Stimulated activated CD4-positive, alpha-beta T cell treated with anti-CD3 and anti-CD28 coated beads, Interleukin-1b, Interleukin-23, amount 100 ng/mL, for 1 hour (primary cell): ENCODE results near the gene MAST4.
A peak's percentile ranks its signal among the peaks of the same experiment; 100 is the strongest.

ENCODE experiments used
- DNase-seq, 2 donors: peaks; one replicate each; pipeline ENCODE4 v3.0.0-alpha.2; 2020; ENCODE audit warnings: low read depth in 2 of 2

MAST4 gene

DNA sequence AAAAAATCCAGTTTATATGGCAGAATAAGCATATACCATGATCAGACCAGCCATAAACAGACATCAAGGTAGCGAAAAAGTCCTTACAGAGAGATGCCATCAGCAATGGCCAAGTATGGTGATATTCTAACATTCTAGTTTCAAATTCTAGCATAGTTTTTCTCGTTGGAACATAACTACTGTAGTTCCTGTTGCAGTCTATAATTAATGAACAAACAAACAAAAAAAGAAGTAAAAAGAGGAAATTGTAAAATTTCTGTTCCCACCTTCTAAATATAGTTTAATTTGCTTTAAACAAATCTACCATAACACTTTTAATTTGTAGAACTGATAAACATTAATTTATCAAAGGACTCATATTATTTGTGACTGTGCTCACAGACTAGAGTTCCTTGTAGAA lies 610.3 kb downstream of the MAST4 start:
- DNase-seq, result no peak

DNA sequence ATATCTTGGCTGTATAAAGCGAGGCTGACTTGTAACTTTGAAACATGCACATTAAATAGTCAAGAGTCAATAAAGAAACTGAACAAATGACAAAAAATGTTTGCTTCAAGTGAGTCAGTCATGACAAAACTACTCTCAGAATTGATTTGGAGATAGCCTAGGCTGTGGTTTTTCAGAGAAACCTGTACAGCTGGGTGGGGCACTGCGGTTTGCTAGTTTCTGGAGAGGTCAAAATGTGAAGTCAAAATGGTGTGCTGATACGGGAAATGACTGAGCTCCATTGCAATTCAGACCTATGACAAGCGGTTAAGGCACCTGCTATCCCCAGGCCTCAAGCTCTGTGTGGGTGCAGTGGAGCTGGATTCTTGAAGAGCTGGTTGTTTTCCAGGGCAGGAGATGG lies 610.7 kb downstream of the MAST4 start:
- peak; percentile 46 to 52 for DNase-seq

DNA sequence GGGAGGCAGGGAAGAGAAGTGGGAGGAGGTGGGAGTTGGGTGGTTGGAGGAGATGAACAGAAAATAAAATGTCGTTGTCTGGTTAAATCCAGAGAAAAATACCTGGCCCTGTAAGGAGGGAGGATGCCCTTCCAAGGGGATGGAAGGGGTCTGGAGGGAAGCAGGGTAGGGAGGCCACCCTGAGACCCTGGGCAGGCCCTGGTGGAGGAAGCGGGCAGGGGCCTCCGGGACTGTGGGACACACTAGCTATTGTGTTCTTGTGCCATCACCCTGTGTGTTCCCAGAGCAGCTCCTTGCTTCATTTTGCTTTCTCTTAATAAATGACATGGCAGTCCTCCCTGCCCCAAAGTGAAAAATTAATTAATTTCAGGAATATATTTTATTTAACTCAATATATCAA lies 612.2 kb downstream of the MAST4 start:
- DNase-seq, result no peak

DNA sequence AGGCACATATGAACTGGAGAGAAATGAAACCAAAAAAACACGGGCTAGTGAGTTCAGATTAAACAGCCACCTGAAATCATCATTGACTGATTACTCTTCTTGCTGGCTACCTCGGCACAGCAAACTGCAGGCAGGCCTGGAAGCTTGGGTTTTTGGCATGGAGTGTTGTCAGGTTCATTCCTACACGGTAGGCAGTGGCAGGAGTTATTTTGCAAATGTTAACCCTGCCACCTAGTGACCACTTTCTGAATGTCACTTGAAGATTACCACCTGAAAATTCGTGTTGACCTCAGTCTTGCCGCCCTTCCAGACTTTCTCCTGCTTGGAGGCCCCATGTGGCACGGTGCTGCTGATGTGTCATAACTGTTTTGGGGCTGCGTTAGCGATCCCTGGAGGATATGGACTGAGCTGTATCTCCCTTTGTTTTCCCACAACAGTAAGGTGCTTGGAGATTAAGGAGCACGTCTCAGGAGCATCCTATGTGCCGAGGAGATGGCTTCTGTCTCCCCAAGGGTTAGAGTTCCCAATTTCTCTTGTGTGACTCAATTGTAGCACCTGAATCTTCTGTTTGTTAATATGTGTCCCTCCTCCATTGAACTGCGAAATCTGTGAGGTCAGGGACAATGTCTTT lies 613.1 kb downstream of the MAST4 start:
- DNase-seq, result peak; percentile 19 to 34

DNA sequence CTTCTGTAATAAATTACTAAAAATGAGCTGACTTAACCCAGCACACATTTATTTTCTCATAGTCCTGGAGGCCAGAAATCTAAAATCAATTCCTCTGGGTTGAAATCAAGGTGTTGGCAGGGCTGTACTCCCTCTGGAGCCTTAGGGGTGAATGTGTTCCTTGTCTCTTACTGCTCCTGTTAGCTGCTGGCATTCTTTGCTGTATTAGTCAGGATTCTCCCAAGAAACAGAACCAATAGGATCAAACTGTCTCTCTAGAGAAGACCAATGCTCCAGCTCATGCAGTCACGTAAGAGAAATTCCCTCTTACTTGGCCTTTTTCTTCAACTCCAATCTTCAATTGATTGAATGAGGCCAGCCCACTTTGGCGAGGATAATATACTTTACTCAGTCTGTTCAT lies 615.7 kb downstream of the MAST4 start:
- no peak for DNase-seq

DNA sequence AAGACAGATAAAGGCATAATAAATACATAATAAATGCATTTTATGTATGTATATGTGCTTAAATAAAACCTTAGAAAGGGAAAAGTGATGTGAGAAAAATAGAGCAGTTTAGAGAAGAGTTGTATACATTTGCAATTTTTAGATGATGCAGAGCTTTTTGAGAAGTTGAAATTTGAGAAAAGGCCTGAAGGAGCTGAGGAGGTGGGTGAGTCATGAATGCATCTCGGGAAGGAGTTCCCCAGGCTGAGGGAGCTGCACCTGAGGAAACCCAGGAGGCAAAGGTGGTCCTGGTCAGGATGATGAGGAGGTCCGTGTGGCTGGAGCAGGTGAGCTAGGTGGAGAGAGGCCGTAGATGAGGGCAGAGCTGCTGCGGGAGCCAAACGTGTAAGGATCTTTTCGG lies 617.8 kb downstream of the MAST4 start:
- DNase-seq, result no peak

DNA sequence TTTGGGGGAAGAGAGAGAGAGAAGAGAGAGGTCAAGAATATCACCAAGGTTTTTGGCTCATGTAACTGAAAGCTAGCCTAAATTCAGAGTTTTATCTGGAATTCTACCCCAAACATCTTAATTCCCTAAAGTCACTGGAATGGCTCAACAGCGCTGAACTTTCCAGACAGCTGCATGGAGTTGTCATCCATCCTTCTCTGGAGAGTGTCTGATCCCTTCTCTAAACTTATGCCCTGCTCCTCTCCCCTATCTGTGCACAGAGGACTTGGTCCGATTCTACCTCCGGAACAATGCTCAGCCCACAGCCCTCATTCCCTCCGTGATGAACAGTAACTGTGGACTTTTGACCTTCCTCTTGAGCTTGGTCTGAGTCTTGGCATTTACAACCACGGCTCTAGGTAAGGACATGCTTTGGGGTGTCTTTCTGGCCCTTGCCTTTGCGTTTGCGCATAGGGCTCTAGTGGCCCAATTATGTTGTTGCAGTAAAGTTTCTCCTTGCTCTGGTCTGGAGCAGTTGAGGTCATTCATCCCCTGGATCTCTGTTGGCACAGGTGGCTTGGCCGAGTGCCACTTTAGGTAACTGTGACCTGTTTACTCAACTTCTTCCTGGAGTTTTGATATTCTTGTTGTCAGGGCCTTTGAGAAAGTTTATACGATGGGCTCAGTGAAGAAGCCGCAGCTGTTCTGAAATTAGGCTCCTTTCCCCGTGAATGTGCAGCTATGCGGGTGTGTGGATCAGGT lies 618.7 kb downstream of the MAST4 start:
- DNase-seq, result no peak

DNA sequence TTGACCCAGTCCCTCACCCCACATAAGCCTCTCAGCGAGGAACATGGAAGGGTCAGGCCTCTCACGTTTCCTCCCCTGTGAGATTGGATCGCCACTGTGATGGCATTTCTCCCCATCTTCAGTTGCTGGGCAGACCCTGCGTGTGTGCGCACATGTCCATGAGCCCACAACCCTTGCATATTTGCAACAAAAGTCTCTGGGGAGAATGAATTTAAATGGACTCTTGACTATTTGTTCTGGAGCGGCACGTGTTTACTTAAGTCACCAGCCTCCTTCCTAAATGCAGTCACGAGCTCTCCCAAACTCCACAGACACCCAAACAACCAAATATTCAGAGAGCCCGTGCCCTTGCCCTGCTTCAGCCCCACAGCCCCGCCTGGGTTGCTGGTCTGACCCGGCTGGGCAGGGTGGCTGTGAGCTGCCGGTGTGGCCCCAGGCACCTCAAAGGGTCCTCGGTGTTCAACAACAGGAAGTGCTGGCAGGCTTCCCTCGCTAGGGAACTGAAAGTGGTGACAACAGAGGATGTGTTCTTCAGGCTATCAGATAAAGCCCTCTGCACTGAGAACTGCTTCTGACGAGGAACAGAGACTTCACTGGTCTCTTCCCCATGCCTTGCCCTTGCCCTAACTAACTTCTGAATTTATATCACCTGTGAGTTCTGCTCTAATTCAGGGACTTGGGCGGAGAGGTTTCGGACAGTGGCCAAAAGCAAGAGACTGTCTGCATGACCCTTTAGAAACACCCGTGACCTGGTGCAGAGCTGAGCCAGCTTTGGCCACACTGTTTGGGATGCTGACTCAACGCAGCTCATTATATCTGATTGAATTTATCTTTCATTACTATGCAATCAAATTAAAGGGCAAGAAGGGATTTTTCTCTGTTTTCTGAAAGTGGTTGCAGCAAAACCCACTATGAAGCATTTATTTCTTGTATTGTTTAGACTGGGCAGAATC lies 619.6 kb downstream of the MAST4 start:
- peak in 1 of 2 donors; percentile 30 for DNase-seq

DNA sequence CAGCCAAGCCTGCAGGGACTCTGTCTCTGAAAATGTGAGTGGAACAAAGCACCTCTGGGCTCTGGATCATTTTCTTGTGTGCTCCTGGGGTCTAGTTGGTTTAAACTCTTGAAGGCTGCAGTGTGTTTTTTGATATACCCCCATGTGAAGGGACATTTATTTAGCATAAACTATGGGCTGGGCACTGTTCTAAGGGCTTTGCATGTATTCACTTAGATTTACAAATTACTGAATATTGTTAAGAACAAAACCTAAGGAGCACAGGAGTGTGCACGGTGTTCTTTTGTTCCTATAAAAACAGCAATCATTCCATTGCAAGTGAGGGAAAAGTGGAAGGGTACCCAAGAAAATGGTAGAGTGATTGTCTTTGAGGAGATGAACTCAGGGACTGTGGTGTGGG lies 620.4 kb downstream of the MAST4 start:
- DNase-seq, result no peak
